Measurements from ENCODE around the gene PARS2. TPM values are rescaled to one million over a fixed set of nuclear protein-coding genes. Genes with fewer than 3 reads are reported as not detected.

The PARS2 gene
- total RNA-seq, 1 experiment from 2014 or later: 9.0 TPM

DNA sequence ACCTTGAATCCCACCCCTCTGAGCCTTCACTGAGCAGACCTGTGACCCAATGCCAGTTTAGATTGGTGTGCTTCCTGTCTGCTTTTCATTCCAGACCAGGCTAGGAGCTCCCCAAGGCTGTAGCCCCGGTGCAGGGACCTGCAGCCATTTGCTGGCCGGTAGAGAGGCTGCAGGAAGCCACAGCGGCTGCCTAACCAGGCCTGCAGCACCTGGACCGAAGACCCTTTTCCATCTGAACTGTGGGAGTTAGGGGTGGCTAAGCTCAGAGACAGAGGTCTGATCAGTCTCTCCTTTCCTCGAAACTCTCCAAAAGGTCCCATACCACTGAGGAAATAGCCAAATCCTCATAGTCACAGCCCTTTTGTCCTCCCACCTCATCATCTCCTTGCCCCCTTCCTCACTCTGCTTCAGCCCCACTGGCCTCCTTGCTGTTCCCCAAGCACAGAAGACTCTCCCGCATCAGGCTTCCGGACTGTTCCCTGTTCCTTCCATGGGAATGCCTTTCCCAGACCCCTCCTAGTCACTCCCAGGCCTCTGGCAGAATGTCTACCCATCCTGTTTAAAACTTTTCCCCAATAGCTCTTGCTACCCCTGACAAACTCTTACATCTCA lies 49.3 kb downstream of the PARS2 start:
- peaks cover 29% of the 10 kb centered on the region for H3K36me3 Mint-ChIP-seq (ENCODE audit: insufficient read depth, unreplicated experiment)
- peak overlapping the region; percentile 82 for H3K4me3 Mint-ChIP-seq (ENCODE audit: low read depth, unreplicated experiment)
- CTCF ChIA-PET: interaction anchor here (1.9 kb wide), 1 partner anchor 10 kb away, joined by 5 read pairs; no protein-coding TSS in a partner anchor
- H3K4me1 Mint-ChIP-seq (ENCODE audit: low read depth, unreplicated experiment): peaks cover 16% of the 10 kb centered on the region
- peaks cover 38% of the 10 kb centered on the region for H3K27me3 Mint-ChIP-seq (ENCODE audit: unreplicated experiment)
- no peak for TF ChIP-seq CTCF (IDR thresholded peaks at IDR 0.05; ENCODE audit: unreplicated experiment)
- no TSS peak for BruUV-seq (replicated peaks)
- DNase-seq: no peak
- H3K27ac Mint-ChIP-seq (ENCODE audit: unreplicated experiment): peak overlapping the region; percentile 15
- H3K9me3 Mint-ChIP-seq (ENCODE audit: low read depth, unreplicated experiment): no peaks in the 10 kb centered on the region
- intact Hi-C loops (cut with micrococcal nuclease; ENCODE audit: unreplicated experiment): no loop called here

DNA sequence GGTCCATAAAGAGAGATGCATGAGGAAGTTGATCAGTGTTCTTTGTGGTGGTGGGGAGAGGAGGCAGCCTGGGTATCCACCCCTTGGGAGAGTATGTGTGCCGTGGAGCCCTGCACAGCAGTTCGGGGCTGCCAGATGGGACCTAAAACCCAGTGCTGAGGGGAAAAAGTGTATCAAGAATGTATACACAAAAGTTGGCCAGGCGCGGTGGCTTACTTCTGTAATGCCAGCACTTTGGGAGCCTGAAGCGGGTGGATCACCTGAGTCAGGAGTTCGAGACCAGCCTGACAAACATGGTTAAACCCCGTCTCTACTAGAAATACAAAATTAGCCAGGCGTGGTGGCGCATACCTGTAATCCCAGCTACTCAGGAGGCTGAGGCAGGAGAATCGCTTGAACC lies 52.8 kb downstream of the PARS2 start:
- no peak overlapping the region for H3K27ac Mint-ChIP-seq (ENCODE audit: unreplicated experiment)
- no TSS peak for BruUV-seq (replicated peaks)
- intact Hi-C loops (cut with micrococcal nuclease; ENCODE audit: unreplicated experiment): no loop called here
- peaks cover 12% of the 10 kb centered on the region for H3K4me1 Mint-ChIP-seq (ENCODE audit: low read depth, unreplicated experiment)
- CTCF ChIA-PET: no interaction called here
- no peak for DNase-seq
- H3K4me3 Mint-ChIP-seq (ENCODE audit: low read depth, unreplicated experiment): no peak overlapping the region
- no peak for TF ChIP-seq CTCF (IDR thresholded peaks at IDR 0.05; ENCODE audit: unreplicated experiment)
- H3K9me3 Mint-ChIP-seq (ENCODE audit: low read depth, unreplicated experiment): no peaks in the 10 kb centered on the region
- H3K36me3 Mint-ChIP-seq (ENCODE audit: insufficient read depth, unreplicated experiment): peaks cover 15% of the 10 kb centered on the region
- H3K27me3 Mint-ChIP-seq (ENCODE audit: unreplicated experiment): peaks cover 73% of the 10 kb centered on the region

DNA sequence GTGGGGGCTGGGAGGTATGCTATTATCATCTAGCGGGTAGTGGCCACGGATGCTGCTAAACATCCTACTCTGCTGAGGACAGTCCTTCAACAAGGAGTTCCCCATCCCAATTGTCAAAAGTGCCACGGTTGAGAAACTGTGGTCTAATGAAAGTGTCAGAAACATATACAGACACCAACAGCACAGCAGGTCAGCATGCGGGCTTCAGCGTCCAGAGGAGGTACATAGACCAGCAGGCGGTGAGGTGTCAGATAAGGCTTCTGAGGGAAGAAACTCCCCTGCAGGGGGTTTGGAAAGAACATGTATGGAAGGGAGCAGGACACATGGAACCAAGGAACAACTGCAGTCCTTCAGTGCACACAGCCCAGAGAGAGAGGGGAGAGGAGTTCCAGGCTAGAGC lies 53.5 kb downstream of the PARS2 start:
- Mint-ChIP-seq H3K36me3 (ENCODE audit: insufficient read depth, unreplicated experiment) (peaks cover 8% of the 10 kb centered on the region), H3K27me3 (ENCODE audit: unreplicated experiment) (peaks cover 80% of the 10 kb centered on the region), H3K4me3 (ENCODE audit: low read depth, unreplicated experiment) (no peak overlapping the region), H3K4me1 (ENCODE audit: low read depth, unreplicated experiment) (peaks cover 10% of the 10 kb centered on the region), H3K9me3 (ENCODE audit: low read depth, unreplicated experiment) (no peaks in the 10 kb centered on the region), H3K27ac (ENCODE audit: unreplicated experiment) (no peak overlapping the region)
- TF ChIP-seq CTCF (IDR thresholded peaks at IDR 0.05; ENCODE audit: unreplicated experiment): no peak
- DNase-seq: no peak
- intact Hi-C loops (cut with micrococcal nuclease; ENCODE audit: unreplicated experiment): no loop called here
- BruUV-seq (replicated peaks): no TSS peak
- CTCF ChIA-PET: no interaction called here

DNA sequence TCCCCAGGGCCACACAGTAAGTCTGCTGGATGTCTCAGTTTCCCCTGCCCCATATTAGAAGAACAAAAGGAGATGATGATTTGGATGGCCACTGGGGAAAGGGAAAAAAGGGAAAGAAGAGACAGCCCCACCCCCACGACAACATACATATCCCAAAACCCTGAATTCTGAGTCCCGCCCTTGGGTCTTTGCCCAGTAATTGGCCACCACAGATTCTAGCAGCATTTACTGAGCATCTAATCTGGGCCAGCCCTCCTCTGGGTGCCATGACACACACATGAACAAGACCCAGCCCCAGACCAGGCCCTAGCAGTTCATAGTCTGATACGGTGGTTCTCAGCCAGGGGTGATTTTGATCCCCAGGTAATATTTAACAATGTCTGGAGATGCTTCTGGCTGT lies 53.9 kb downstream of the PARS2 start:
- Mint-ChIP-seq H3K4me1 (ENCODE audit: low read depth, unreplicated experiment) (peaks cover 7% of the 10 kb centered on the region), H3K27ac (ENCODE audit: unreplicated experiment) (no peak overlapping the region), H3K36me3 (ENCODE audit: insufficient read depth, unreplicated experiment) (peaks cover 4% of the 10 kb centered on the region), H3K27me3 (ENCODE audit: unreplicated experiment) (peaks cover 84% of the 10 kb centered on the region), H3K4me3 (ENCODE audit: low read depth, unreplicated experiment) (no peak overlapping the region), H3K9me3 (ENCODE audit: low read depth, unreplicated experiment) (no peaks in the 10 kb centered on the region)
- BruUV-seq (replicated peaks): no TSS peak
- no peak for TF ChIP-seq CTCF (IDR thresholded peaks at IDR 0.05; ENCODE audit: unreplicated experiment)
- intact Hi-C loops (cut with micrococcal nuclease; ENCODE audit: unreplicated experiment): no loop called here
- CTCF ChIA-PET: no interaction called here
- DNase-seq: no peak

All from Calu3 (cell line).